ENCODE data around the gene LEMD1.
"Not testable (repeated sequence)": the region's sequence is repeated elsewhere in the genome, so short reads cannot be mapped to it uniquely, and the experiment has no call there.

Gene LEMD1

DNA sequence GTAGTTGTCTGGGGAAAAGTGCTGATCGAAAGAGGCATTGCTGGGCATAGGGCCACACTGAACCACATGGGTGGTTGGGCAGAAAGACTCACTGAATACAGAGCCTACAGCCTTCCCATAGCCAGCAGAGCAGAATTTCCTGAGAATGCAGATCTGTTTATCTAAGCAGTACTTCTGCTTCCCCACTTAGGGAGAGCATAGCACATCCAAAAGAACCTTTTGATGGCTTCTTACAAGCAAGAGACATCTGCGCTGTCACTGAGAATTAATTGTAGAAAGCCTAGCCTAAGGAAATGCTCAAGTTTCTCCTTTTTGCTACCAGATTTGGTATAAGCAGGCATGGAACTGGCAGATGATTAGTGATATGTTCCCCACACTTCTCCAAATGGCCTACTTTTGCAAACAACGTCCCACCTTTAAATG lies 52.1 kb downstream of the LEMD1 start:
- Histone ChIP-seq H3K79me1 (ENCODE audit: low read depth, low read length) (no peaks in the 10 kb centered on the region), H3K23ac (ENCODE audit: low read depth, low read length, poor library complexity) (no peak overlapping the region), H3K27ac (replicated peaks; ENCODE audit: low read length) (no peak overlapping the region), H3K4me2 (ENCODE audit: insufficient read depth, low read length, poor library complexity, severe bottlenecking) (no peak overlapping the region), H3K9me3 (replicated peaks in 1 of 2; ENCODE audit: control insufficient read depth in 2 of 2, insufficient read depth in 1 of 2, low read depth in 1 of 2, low read length in 2 of 2) (no peaks in the 10 kb centered on the region), H2BK120ac (ENCODE audit: low read depth, low read length) (no peak overlapping the region), H2BK12ac (ENCODE audit: low read length) (no peak overlapping the region), H4K8ac (ENCODE audit: low read depth, low read length) (no peak overlapping the region), H3K27me3 (ENCODE audit: control insufficient read depth in 3 of 3, insufficient read depth in 3 of 3, low read depth in 1 of 3, low read length in 3 of 3) (peaks cover 0 to 62% (median 0%) of the 10 kb centered on the region in 3 experiments), H2AFZ (ENCODE audit: low read length) (no peak overlapping the region), H3K18ac (ENCODE audit: low read length) (no peak overlapping the region), H2BK5ac (ENCODE audit: low read length) (no peak overlapping the region), H3K36me3 (replicated peaks in 1 of 2; ENCODE audit: control insufficient read depth in 2 of 2, insufficient read depth in 2 of 2, low read length in 2 of 2) (no peaks in the 10 kb centered on the region), H3K4me1 (ENCODE audit: control insufficient read depth in 2 of 2, insufficient read depth in 1 of 2, low read depth in 1 of 2, low read length in 2 of 2) (peaks cover 15 to 24% of the 10 kb centered on the region in 2 donors), H3K4ac (ENCODE audit: low read length) (no peak overlapping the region), H3K4me3 (ENCODE audit: low read length in 2 of 2) (no peak overlapping the region), H4K91ac (ENCODE audit: low read depth, low read length, poor library complexity) (no peak overlapping the region), H3K14ac (ENCODE audit: low read length) (no peak overlapping the region), H2AK5ac (ENCODE audit: low read depth, low read length) (no peak overlapping the region), H3K9ac (ENCODE audit: low read depth, low read length, poor library complexity) (no peak overlapping the region), H2BK15ac (ENCODE audit: low read length) (no peak overlapping the region)
- no CpG with 5 or more reads among the region's 3 CpGs for WGBS, 2 donors (ENCODE audit: extremely low coverage in 2 of 2, insufficient read length in 2 of 2, insufficient replicate concordance in 1 of 2)
- no peak for DNase-seq (ENCODE audit: low spot score)

DNA sequence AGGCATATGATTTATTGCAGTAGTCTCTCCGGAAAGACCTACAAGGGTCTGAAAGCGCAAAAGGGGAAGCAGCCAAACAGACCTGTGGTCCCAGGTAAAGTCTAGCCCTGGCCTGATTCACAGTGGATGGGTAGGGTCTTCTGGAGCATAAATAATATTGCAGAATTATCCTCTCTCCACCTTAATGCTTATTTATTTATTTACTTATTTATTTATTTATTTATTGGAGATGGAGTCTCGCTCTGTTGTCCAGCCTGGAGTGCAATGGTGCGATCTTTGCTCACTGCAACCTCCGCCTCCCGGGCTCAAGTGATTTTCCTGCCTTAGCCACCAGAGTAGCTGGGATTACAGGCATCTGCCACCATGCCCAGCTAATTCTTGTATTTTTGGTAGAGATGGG lies 53.4 kb downstream of the LEMD1 start:
- Histone ChIP-seq H4K91ac (ENCODE audit: low read depth, low read length, poor library complexity) (no peak overlapping the region), H3K18ac (ENCODE audit: low read length) (no peak overlapping the region), H3K9me3 (replicated peaks in 1 of 2; ENCODE audit: control insufficient read depth in 2 of 2, insufficient read depth in 1 of 2, low read depth in 1 of 2, low read length in 2 of 2) (no peaks in the 10 kb centered on the region), H3K36me3 (replicated peaks in 1 of 2; ENCODE audit: control insufficient read depth in 2 of 2, insufficient read depth in 2 of 2, low read length in 2 of 2) (no peaks in the 10 kb centered on the region), H2BK5ac (ENCODE audit: low read length) (no peak overlapping the region), H3K4me3 (ENCODE audit: low read length in 2 of 2) (no peak overlapping the region), H3K79me1 (ENCODE audit: low read depth, low read length) (no peaks in the 10 kb centered on the region), H2AK5ac (ENCODE audit: low read depth, low read length) (no peak overlapping the region), H3K4me2 (ENCODE audit: insufficient read depth, low read length, poor library complexity, severe bottlenecking) (no peak overlapping the region), H3K4me1 (ENCODE audit: control insufficient read depth in 2 of 2, insufficient read depth in 1 of 2, low read depth in 1 of 2, low read length in 2 of 2) (peaks cover 15% of the 10 kb centered on the region in 2 donors), H2AFZ (ENCODE audit: low read length) (no peak overlapping the region), H3K9ac (ENCODE audit: low read depth, low read length, poor library complexity) (no peak overlapping the region), H3K23ac (ENCODE audit: low read depth, low read length, poor library complexity) (no peak overlapping the region), H3K14ac (ENCODE audit: low read length) (no peak overlapping the region), H4K8ac (ENCODE audit: low read depth, low read length) (no peak overlapping the region), H3K4ac (ENCODE audit: low read length) (no peak overlapping the region), H2BK15ac (ENCODE audit: low read length) (no peak overlapping the region), H3K27ac (replicated peaks; ENCODE audit: low read length) (no peak overlapping the region), H2BK12ac (ENCODE audit: low read length) (no peak overlapping the region), H2BK120ac (ENCODE audit: low read depth, low read length) (no peak overlapping the region), H3K27me3 (ENCODE audit: control insufficient read depth in 3 of 3, insufficient read depth in 3 of 3, low read depth in 1 of 3, low read length in 3 of 3) (peaks cover 0 to 49% (median 0%) of the 10 kb centered on the region in 3 experiments)
- DNase-seq (ENCODE audit: low spot score), result no peak
- no CpG with 5 or more reads among the region's 6 CpGs for WGBS, 2 donors (ENCODE audit: extremely low coverage in 2 of 2, insufficient read length in 2 of 2, insufficient replicate concordance in 1 of 2)

DNA sequence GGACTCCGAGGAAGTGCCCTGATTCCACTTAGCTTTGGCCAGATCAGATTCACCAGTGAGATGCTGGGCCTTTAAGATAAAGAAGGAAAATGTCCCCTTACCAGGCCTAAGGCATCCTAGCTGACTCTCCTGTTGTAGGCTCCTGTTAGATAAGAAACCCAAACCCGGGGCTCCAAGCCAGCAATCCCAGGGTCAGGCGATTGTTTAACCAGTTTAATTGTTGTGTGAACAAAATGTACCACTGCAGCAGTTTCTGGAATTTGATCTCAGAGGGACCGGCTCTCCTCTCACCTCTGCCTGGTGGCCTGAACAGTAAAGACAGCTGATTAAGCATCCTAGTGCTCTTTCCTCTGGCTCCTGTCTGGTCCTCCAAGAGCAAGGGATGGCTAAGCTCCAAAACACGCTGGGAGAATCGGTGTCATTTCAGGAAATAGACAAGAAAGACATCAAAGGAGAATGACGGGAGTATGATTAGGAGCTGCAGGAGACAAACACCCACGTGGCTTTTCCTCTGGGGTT lies 55.9 kb downstream of the LEMD1 start:
- H3K4me1 ChIP-seq (ENCODE audit: control insufficient read depth in 2 of 2, insufficient read depth in 1 of 2, low read depth in 1 of 2, low read length in 2 of 2), result peaks cover 7 to 8% of the 10 kb centered on the region in 2 donors
- H3K27me3 ChIP-seq (ENCODE audit: control insufficient read depth in 3 of 3, insufficient read depth in 3 of 3, low read depth in 1 of 3, low read length in 3 of 3), result peaks cover 0 to 34% (median 0%) of the 10 kb centered on the region in 3 experiments
- H2AK5ac ChIP-seq (ENCODE audit: low read depth, low read length), result no peak overlapping the region
- H2BK120ac ChIP-seq (ENCODE audit: low read depth, low read length), result no peak overlapping the region
- H3K23ac ChIP-seq (ENCODE audit: low read depth, low read length, poor library complexity), result no peak overlapping the region
- no peaks in the 10 kb centered on the region for H3K9me3 ChIP-seq (replicated peaks in 1 of 2; ENCODE audit: control insufficient read depth in 2 of 2, insufficient read depth in 1 of 2, low read depth in 1 of 2, low read length in 2 of 2)
- H2BK5ac ChIP-seq (ENCODE audit: low read length), result no peak overlapping the region
- H3K4me3 ChIP-seq (ENCODE audit: low read length in 2 of 2), result no peak overlapping the region
- H3K27ac ChIP-seq (replicated peaks; ENCODE audit: low read length), result peak overlapping the region; percentile 2
- no peak overlapping the region for H3K4ac ChIP-seq (ENCODE audit: low read length)
- H3K36me3 ChIP-seq (replicated peaks in 1 of 2; ENCODE audit: control insufficient read depth in 2 of 2, insufficient read depth in 2 of 2, low read length in 2 of 2), result no peaks in the 10 kb centered on the region
- no peak overlapping the region for H3K4me2 ChIP-seq (ENCODE audit: insufficient read depth, low read length, poor library complexity, severe bottlenecking)
- no peak overlapping the region for H3K14ac ChIP-seq (ENCODE audit: low read length)
- H4K91ac ChIP-seq (ENCODE audit: low read depth, low read length, poor library complexity), result no peak overlapping the region
- no peak overlapping the region for H3K9ac ChIP-seq (ENCODE audit: low read depth, low read length, poor library complexity)
- no peak for DNase-seq (ENCODE audit: low spot score)
- no peak overlapping the region for H2BK12ac ChIP-seq (ENCODE audit: low read length)
- H2AFZ ChIP-seq (ENCODE audit: low read length), result peak overlapping the region; percentile 69
- H3K79me1 ChIP-seq (ENCODE audit: low read depth, low read length), result no peaks in the 10 kb centered on the region
- WGBS, 2 donors (ENCODE audit: extremely low coverage in 2 of 2, insufficient read length in 2 of 2, insufficient replicate concordance in 1 of 2), result no CpG with 5 or more reads among the region's 8 CpGs
- no peak overlapping the region for H4K8ac ChIP-seq (ENCODE audit: low read depth, low read length)
- no peak overlapping the region for H2BK15ac ChIP-seq (ENCODE audit: low read length)
- peak overlapping the region; percentile 8 for H3K18ac ChIP-seq (ENCODE audit: low read length)

DNA sequence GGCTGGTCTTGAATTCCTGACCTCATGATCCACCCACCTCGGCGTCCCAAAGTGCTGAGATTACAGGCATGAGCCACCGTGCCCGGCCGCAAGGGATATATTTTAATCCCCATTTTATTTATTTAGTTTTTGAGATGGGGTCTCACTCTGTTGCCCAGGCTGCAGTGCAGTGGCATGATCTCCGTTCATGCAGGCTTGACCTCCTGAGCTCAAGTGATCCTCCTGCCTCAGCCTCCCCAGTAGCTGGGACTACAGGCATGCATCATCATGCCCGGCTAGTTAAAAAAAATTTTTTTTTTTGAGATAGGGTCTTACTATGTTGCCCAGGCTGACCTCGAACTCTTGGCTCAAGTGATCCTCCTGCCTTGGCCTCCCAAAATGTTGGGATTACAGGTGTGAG lies 56.8 kb downstream of the LEMD1 start:
- no CpG with 5 or more reads among the region's 8 CpGs for WGBS, 2 donors (ENCODE audit: extremely low coverage in 2 of 2, insufficient read length in 2 of 2, insufficient replicate concordance in 1 of 2)
- not testable (repeated sequence) for H3K9me3 ChIP-seq (replicated peaks in 1 of 2; ENCODE audit: control insufficient read depth in 2 of 2, insufficient read depth in 1 of 2, low read depth in 1 of 2, low read length in 2 of 2); H2BK15ac ChIP-seq (ENCODE audit: low read length); H3K27ac ChIP-seq (replicated peaks; ENCODE audit: low read length); H3K4ac ChIP-seq (ENCODE audit: low read length); H2BK5ac ChIP-seq (ENCODE audit: low read length); H3K9ac ChIP-seq (ENCODE audit: low read depth, low read length, poor library complexity); H2AK5ac ChIP-seq (ENCODE audit: low read depth, low read length); H4K91ac ChIP-seq (ENCODE audit: low read depth, low read length, poor library complexity); H3K18ac ChIP-seq (ENCODE audit: low read length); H3K4me3 ChIP-seq (ENCODE audit: low read length in 2 of 2); H2AFZ ChIP-seq (ENCODE audit: low read length); H3K23ac ChIP-seq (ENCODE audit: low read depth, low read length, poor library complexity); DNase-seq (ENCODE audit: low spot score); H4K8ac ChIP-seq (ENCODE audit: low read depth, low read length); H3K36me3 ChIP-seq (replicated peaks in 1 of 2; ENCODE audit: control insufficient read depth in 2 of 2, insufficient read depth in 2 of 2, low read length in 2 of 2); H3K79me1 ChIP-seq (ENCODE audit: low read depth, low read length); H3K4me2 ChIP-seq (ENCODE audit: insufficient read depth, low read length, poor library complexity, severe bottlenecking); H3K14ac ChIP-seq (ENCODE audit: low read length); H2BK12ac ChIP-seq (ENCODE audit: low read length); H2BK120ac ChIP-seq (ENCODE audit: low read depth, low read length)
- Histone ChIP-seq H3K4me1 (ENCODE audit: control insufficient read depth in 2 of 2, insufficient read depth in 1 of 2, low read depth in 1 of 2, low read length in 2 of 2) (peaks cover 9 to 11% of the 10 kb centered on the region in 2 donors), H3K27me3 (ENCODE audit: control insufficient read depth in 3 of 3, insufficient read depth in 3 of 3, low read depth in 1 of 3, low read length in 3 of 3) (peaks cover 0 to 25% (median 0%) of the 10 kb centered on the region in 3 experiments)

All from neuronal stem cell (in vitro differentiated cells).